ENCODE measurements around the gene TOX4.
"Not testable (repeated sequence)": the region's sequence is repeated elsewhere in the genome, so short reads cannot be mapped to it uniquely, and the experiment has no call there.

Gene TOX4

DNA sequence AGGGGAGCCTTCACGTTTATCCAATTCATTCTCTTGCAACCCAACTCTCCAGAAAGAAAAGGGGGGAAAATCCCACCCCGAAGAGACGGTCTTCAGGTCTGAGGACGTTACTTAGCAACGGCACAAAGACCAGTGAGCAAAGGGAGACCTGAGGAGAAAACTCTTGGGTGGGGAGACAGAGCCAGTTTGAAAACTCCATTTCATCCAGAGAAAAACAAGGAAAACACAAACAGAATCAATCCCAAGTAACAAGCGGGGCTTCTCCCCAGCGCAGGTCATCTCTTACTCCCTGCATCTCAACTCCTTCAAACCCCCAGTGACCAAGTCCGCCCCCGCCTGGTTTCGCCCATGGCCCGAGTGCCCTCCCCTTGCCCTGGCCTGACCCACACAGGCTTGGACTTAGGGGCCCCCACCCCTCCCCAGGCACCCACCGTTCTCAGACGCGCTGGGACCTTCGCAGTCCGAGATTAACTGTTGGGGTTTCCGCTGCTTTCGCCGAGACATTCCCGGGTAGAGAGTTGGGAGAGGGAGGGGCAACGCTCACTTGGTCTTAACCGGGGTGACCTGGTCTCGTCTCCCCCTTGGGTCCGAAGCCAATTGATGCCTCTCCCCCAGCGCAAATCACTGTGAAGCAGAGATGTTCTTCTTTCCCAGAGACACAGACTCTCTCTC is 59.6 kb downstream of the TOX4 start:
- peak overlapping the region; percentile 93 for H3K4me3 ChIP-seq (ENCODE audit: low read length)
- 0 out of 2 replicates have a peak, but pooled peaks cover 3% of the 10 kb centered on the region for H3K36me3 ChIP-seq (ENCODE audit: insufficient read depth, low read length)
- H3K27me3 ChIP-seq (ENCODE audit: insufficient read depth, low read length), result no peaks in the 10 kb centered on the region
- H3K9ac ChIP-seq (ENCODE audit: low read depth, low read length), result peak overlapping the region; percentile 86
- H3K4me1 ChIP-seq (ENCODE audit: insufficient read depth, low read length), result peaks cover 45% of the 10 kb centered on the region
- WGBS, result under 1% methylated on average over 25 of the region's 25 CpGs
- H3K27ac ChIP-seq (ENCODE audit: low read depth, low read length), result peak overlapping the region; percentile 95
- H3K9me3 ChIP-seq (ENCODE audit: insufficient read depth, low read depth, low read length), result no peaks in the 10 kb centered on the region

- Histone ChIP-seq H3K9me3 (ENCODE audit: insufficient read depth, low read depth, low read length) (no peaks in the 10 kb centered on the region), H3K36me3 (ENCODE audit: insufficient read depth, low read length) (0 out of 2 replicates have a peak, but pooled peaks cover under 1% of the 10 kb centered on the region), H3K4me1 (ENCODE audit: insufficient read depth, low read length) (peaks cover 49% of the 10 kb centered on the region), H3K27ac (ENCODE audit: low read depth, low read length) (peak overlapping the region; percentile 95), H3K27me3 (ENCODE audit: insufficient read depth, low read length) (no peaks in the 10 kb centered on the region), H3K4me3 (ENCODE audit: low read length) (peak overlapping the region; percentile 93), H3K9ac (ENCODE audit: low read depth, low read length) (peak overlapping the region; percentile 86)
- WGBS, result 0% methylated on average over 3 of the region's 3 CpGs
Measured at GRCh38 chr14:21537090-21537424, 60.1 kb downstream of the TOX4 start.

GRCh38 chr14:21539189-21539940 is 62.4 kb downstream of the TOX4 start:
- peak overlapping the region; percentile 10; the same call in 1 of the 2 replicates for H3K9ac ChIP-seq (ENCODE audit: low read depth, low read length)
- WGBS, result 11% methylated on average over 3 of the region's 3 CpGs
- H3K36me3 ChIP-seq (ENCODE audit: insufficient read depth, low read length), result no peaks in the 10 kb centered on the region
- H3K27ac ChIP-seq (ENCODE audit: low read depth, low read length), result peak overlapping the region; percentile 86
- H3K4me1 ChIP-seq (ENCODE audit: insufficient read depth, low read length), result peaks cover 50% of the 10 kb centered on the region
- H3K9me3 ChIP-seq (ENCODE audit: insufficient read depth, low read depth, low read length), result no peaks in the 10 kb centered on the region
- H3K27me3 ChIP-seq (ENCODE audit: insufficient read depth, low read length), result no peaks in the 10 kb centered on the region
- H3K4me3 ChIP-seq (ENCODE audit: low read length), result peak overlapping the region; percentile 18

DNA sequence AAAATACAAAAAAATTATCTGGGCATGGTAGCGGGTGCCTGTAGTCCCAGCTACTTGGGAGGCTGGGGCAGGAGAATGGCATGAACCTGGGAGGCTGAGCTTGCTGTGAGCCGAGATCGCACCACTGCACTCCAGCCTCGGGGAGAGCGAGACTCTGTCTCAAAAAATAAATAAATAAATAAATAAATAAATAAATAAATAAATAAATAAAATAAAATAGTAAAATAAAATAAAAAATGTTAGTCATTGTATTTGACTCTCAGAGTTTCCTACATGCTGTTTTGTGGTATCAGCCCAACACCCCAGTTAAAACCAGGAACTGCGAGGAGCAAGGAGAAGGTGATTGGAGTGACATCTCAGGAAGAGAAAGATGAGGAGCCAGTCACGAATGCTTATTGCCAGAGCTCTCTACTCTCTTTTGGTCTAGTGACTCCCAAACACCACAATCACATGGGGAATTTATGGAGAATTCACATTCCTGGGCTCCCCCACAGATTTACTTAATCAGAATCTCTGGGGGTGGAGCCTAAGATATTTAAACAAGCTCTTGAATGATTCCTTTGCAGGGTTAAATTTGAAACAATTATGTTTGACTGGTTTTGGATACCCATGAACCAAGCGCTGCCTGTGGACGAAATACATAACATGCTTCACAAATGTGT is 64.5 kb downstream of the TOX4 start:
- H3K36me3 ChIP-seq (ENCODE audit: insufficient read depth, low read length), result no peaks in the 10 kb centered on the region
- H3K27ac ChIP-seq (ENCODE audit: low read depth, low read length), result peak overlapping the region; percentile 28
- WGBS, result 88% methylated on average over 6 of the region's 9 CpGs
- no peaks in the 10 kb centered on the region for H3K9me3 ChIP-seq (ENCODE audit: insufficient read depth, low read depth, low read length)
- no peak overlapping the region for H3K9ac ChIP-seq (ENCODE audit: low read depth, low read length)
- H3K4me3 ChIP-seq (ENCODE audit: low read length), result no peak overlapping the region
- no peaks in the 10 kb centered on the region for H3K27me3 ChIP-seq (ENCODE audit: insufficient read depth, low read length)
- peaks cover 47% of the 10 kb centered on the region for H3K4me1 ChIP-seq (ENCODE audit: insufficient read depth, low read length)

- H3K27me3 ChIP-seq (ENCODE audit: insufficient read depth, low read length), result no peaks in the 10 kb centered on the region
- H3K27ac ChIP-seq (ENCODE audit: low read depth, low read length), result peak overlapping the region; percentile 68
- no peaks in the 10 kb centered on the region for H3K36me3 ChIP-seq (ENCODE audit: insufficient read depth, low read length)
- H3K9ac ChIP-seq (ENCODE audit: low read depth, low read length), result peak overlapping the region; percentile 57; the same call in 1 of the 2 replicates
- H3K9me3 ChIP-seq (ENCODE audit: insufficient read depth, low read depth, low read length), result peaks cover 2% of the 10 kb centered on the region; the same call in 1 of the 2 replicates
- WGBS, result 14% methylated on average over 5 of the region's 7 CpGs
- peaks cover 36% of the 10 kb centered on the region for H3K4me1 ChIP-seq (ENCODE audit: insufficient read depth, low read length)
- peak overlapping the region; percentile 48 for H3K4me3 ChIP-seq (ENCODE audit: low read length)
Measured at GRCh38 chr14:21543521-21543960, 66.5 kb downstream of the TOX4 start.

DNA sequence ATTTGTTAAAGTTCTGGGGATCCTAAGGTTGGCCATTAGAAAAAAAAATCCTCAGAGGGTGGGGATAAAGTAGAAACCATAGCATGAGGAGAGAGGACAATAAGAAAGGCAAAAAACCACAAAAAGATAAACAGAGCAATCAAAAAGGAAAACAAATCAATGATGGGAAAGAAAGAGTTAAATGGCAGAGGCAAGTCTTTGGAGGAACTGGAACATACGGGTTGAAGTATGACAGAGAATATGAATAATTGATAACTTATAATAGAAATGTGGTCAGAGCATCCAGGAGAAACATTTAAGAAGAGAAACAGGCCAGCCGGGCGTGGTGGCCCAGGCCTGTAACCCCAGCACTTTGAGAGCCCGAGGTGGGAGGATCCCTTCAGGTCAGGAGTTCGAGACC is 67.0 kb downstream of the TOX4 start:
- H3K27me3 ChIP-seq (ENCODE audit: insufficient read depth, low read length), result no peaks in the 10 kb centered on the region
- peaks cover 32% of the 10 kb centered on the region for H3K4me1 ChIP-seq (ENCODE audit: insufficient read depth, low read length)
- no peaks in the 10 kb centered on the region for H3K36me3 ChIP-seq (ENCODE audit: insufficient read depth, low read length)
- H3K4me3 ChIP-seq (ENCODE audit: low read length), result peak overlapping the region; percentile 48
- WGBS, result 65% methylated on average over 5 of the region's 5 CpGs
- H3K9me3 ChIP-seq (ENCODE audit: insufficient read depth, low read depth, low read length), result peaks cover 2% of the 10 kb centered on the region; the same call in 1 of the 2 replicates
- H3K27ac ChIP-seq (ENCODE audit: low read depth, low read length), result peak overlapping the region; percentile 68
- peak overlapping the region; percentile 57; the same call in 1 of the 2 replicates for H3K9ac ChIP-seq (ENCODE audit: low read depth, low read length)

DNA sequence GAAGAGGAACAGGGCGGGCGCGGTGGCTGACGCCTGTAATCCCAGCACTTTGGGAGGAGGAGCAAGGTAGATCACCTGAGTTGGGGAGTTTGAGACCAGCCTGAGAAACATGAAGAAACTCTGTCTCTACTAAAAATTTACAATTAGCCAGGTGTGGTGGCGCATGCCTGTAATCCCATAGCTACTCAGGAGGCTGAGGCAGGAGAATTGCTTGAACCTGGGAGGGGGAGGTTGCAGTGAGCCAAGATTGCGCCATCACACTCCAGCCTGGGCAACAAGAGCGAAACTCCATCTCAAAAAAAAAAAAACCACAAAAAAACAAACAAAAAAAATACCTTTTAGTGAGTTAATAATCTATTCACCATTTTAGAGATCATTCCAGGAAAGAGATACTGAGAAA is 67.6 kb downstream of the TOX4 start:
- H3K27ac ChIP-seq (ENCODE audit: low read depth, low read length); H3K27me3 ChIP-seq (ENCODE audit: insufficient read depth, low read length); H3K9ac ChIP-seq (ENCODE audit: low read depth, low read length); H3K4me3 ChIP-seq (ENCODE audit: low read length); H3K36me3 ChIP-seq (ENCODE audit: insufficient read depth, low read length); H3K9me3 ChIP-seq (ENCODE audit: insufficient read depth, low read depth, low read length): not testable (repeated sequence)
- WGBS, result 85% methylated on average over 5 of the region's 7 CpGs
- peaks cover 26% of the 10 kb centered on the region for H3K4me1 ChIP-seq (ENCODE audit: insufficient read depth, low read length)

Measured in HUES64 (cell line).